Jurkat, Clone E6-1 (cell line): ENCODE results near the gene RING1.

Experiments
- DNase-seq: peaks from one replicate; pipeline ENCODE4 v3.0.0-alpha.2; 2011; ENCODE audit warnings: low read depth, low spot score
- H3K4me3 ChIP-seq: 2 replicates; pipeline ENCODE4 v1.5.1; 2011; ENCODE audit warnings: mild to moderate bottlenecking, low read length, control low read depth, moderate library complexity

RING1 gene

GRCh38 chr6:33189625-33190448 is 18.5 kb upstream of the RING1 start:
- no peak overlapping the region for H3K4me3 ChIP-seq

DNA sequence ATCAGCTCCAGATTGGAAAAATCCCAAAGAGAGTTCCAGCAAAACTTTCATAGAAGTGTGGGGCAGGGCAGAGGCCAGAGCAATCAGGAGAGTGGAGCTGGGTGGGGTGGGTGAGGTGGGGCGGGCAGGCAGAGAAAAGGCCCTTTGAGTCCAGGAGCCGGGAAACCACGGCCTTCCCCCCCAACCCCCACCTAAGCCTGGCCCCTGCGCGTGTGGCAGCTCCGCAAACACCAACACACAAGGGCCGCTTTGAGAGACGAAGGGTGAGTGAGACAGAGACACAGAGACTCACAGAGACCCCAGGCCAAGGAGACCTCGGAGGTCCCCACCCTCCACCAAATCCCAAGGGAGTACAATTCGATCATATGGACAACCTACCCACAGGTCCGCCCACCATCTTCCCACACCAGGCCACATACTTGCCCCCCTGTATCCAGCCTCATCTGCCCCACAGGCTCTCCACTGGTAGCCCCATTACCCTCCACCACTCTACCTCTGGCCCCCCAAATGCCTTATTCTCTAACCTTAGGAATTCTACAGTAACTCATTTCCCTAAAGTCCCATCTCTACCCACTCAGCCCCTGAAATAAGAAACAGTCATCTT is 17.7 kb upstream of the RING1 start:
- no peak overlapping the region for H3K4me3 ChIP-seq

More at GRCh38 chr6:33189625-33190448, 18.5 kb upstream of the RING1 start:
- no peak for DNase-seq

DNA sequence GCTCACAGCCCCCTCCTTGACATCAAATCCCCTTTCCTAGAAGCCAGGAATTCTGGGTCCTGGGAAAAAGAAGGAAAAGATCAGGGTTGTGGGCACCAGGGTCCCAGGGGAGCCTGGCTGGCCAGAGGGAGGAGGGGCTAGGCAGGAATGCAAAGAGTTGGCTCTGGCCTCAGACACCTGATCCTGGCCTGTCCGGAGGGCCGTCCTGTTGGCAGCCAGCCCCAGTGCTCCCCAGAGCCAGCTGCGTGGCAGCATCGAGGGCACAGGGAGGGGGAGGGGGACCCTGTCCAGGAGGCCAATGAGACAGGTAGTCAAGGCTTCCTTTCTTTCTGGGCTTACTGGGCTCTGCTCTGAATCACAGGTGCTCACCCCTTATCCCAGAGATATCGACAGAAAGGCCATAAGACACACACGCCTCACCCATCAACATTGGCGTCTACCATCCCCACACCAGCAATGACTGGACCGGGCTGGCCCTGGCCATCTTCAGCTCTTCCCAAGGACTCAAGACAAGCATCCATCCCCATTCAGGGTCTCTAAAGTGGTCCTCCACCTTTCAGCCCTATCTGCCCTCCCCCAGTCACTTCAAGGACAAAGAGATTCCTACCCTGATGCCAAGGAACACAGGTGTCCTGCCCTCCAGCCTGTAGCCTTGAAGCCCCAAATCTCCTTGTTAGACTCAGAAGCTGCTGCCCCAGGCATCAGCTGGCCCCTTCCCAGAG is 16.8 kb upstream of the RING1 start:
- H3K4me3 ChIP-seq = no peak overlapping the region
- no peak for DNase-seq

More for the DNA sequence above, 17.7 kb upstream of the RING1 start:
- DNase-seq = no peak

- DNase-seq = no peak
- no peak within 1 kb of the TSS for H3K4me3 ChIP-seq
Observed at GRCh38 chr6:33192105-33192646, 16.1 kb upstream of the RING1 start, which contains the start of gene COL11A2. COL11A2 (minus strand) TSS chr6:33192467; CDS start chr6:33192240, 227 bp downstream.

- no peak for DNase-seq
- no peak overlapping the region for H3K4me3 ChIP-seq
Observed at GRCh38 chr6:33192671-33193602, 15.4 kb upstream of the RING1 start.

GRCh38 chr6:33193619-33194018 is 14.7 kb upstream of the RING1 start:
- no peak for DNase-seq
- no peak overlapping the region for H3K4me3 ChIP-seq

- no peak for DNase-seq
- no peak overlapping the region for H3K4me3 ChIP-seq
Observed at GRCh38 chr6:33194431-33194979, 13.8 kb upstream of the RING1 start.

DNA sequence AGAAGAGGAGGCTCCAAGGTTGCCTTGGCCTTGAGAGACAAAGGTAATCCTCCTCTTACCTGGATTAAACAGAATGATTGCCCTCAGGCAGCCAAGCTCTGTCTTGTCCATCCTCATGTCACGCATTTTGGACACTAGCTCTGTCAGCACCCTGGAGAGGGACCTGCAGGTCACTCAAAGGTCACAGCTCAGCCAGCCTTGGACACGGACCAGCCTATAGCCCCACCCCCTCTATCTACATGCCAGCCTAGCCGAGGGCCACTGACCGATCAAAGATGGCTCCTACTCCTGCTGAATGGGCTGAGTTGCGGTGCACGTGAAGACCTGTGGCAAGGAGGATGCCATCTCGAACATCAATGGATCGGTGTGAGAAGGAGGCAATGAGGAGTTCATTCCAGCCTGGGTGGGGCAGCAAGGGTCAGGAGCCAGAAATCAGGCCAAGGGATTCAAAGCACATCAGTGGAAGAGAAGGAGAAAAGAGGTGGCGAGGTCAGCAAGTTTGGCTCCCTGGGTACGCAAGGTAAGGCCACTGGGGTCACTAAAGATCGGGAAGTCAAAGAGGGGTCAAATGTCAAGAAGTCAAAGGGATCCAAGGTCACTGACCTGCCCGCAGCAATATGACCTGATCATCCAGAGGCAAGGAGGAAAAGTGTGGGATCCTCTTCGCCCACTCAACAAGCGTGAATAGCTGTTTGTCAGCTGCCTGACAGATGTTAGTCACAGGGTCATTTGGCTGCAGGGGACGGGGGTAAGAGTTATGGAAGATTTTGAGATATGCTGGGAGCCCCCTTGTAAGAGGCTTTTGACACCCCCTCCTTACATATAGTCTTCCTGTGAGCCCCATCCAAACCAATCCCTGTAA is 12.8 kb upstream of the RING1 start:
- no peak overlapping the region for H3K4me3 ChIP-seq
- no peak for DNase-seq

DNA sequence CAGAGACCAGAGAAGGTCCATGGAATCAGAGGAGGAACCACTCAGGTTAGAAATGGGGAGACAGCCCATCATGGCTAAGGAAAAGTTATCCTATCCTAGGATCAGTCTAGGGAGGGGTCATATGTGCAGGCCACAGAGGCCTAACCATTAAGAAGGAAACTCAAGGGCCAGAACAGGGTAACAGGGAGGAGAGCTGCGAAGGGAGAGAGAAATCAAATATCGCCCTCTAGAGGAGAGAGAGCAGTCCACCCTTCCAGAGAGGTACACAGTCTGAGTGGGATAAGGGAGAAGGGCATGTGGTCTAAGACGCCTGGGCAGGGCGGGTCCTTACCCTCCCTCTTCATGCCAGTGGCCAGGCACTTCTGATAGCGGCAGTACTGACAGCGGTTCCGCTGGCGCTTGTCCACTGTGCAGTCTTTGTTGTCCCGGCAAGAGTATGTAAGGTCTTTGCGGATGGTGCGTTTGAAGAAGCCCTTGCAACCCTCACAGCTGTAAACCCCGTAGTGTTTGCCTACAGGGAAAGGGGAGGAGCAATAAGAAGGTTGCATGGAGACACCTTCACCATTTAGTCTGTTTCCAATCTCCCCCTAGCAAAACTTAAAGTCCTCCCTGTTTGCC is 10.8 kb upstream of the RING1 start:
- DNase-seq = no peak
- no peak overlapping the region for H3K4me3 ChIP-seq

DNA sequence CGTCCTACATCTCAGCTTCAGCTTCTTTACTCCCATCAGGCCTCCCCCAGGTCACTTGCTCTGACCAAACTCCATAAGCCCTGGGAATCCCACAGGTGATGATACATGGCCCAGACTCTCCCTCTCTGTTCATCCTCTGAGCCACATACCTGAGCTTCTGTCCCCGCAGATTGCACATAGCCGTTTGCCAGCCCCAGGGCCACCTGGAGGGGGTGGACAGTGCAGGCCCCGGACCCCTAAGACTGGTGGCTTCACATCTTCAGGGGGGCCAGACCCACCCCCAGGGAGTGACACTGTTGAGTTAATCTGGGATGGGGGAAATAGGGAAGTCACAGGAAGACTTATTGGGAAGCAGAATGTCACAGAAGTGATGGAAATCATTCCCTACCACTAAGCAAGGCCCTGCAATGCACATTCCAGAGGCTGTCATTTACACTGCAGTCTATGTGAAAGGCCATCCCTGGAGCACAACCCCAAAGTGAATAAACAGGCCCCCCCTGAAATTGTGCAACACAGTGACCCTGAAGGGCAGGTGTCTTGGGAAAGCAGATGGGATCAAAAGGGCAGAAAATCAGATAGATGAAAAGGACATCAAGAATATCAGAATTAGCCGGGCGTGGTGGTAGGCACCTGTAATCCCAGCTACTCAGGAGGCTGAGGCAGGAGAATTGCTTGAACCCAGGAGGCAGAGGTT is 10.0 kb upstream of the RING1 start:
- no peak for DNase-seq
- no peak overlapping the region for H3K4me3 ChIP-seq

- H3K4me3 ChIP-seq = peak overlapping the region; percentile 100
- no peak for DNase-seq
Observed at GRCh38 chr6:33198853-33199436, 9.4 kb upstream of the RING1 start.

DNA sequence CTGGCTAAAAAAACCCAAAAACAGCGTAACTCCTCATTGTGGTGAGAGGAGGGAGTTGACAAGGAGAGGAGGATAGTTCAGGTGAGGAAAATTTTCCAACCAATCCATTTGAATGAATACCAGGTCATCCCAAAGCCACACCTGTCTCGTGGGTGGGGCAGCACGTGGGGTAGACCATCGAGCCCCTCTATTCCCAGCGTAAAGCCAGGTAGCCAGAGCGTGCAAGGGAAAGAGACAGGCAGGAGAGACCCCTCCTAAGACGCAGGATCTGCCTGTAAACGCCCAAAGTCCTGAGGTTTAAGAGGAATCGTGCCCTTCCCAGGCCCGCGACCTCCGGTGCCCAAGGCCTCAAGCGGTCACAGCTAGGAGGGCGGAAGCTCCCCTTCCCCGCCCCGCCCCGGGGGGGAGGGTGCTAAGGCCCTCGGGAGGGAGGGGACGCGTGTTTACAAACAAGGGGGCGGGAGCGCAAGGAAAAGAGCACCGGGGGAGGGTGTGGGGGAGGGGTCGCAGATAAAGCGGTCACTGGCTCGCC is 8.5 kb upstream of the RING1 start:
- peak overlapping the region; percentile 100 for H3K4me3 ChIP-seq
- peak; percentile 68 for DNase-seq

DNA sequence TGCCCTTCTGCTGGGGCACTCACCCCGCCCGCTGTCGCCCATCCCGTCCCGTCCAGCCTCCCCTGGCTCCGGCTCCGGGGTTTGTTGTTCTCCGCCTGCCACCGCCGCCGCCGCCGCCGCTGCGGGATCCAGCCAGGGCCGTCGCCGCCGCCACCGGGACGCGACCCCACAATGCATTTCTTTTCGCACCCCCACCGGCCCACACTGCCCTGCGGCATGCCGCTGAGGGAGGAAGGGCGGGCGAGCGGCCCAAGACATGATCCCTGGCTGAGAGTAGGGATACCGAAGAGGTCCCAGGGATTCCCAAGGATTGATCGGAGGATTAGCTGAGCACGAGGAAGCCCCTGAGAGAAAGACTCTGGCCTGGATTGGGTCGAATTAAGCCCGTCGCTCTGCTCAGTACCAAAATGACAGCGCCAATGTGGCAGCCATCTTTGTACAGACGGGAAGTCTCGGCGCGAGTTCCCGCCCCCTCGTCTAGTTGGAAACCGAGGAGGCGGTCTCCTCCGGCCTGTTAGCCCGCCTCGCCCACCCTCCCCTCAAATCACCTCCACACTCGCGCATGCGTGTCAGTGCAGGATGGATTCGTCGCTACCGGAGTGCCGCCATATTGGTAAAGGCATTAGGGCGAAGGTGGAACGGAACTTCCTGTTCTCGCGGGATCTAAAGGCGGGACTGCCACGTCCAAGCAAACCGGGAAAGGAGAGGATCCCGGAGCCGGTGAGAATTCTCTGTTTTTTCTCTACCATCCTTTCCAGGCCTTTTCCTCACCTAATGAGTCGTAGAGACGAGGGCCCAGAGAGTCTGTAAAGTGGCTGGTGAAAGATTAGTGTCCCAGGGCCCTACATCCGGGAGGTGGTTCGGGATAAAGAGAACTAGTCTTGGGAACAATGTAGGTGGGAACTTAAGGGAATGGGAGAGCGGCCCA is 7.8 kb upstream of the RING1 start, which contains the start of the genes RXRB and SLC39A7:
TSS of gene RXRB (minus strand) at position 447 of the 928 bp plus-strand sequence. CDS start at position 258, 189 bp downstream.
TSS of gene SLC39A7 (plus strand) at position 649 of the 928 bp plus-strand sequence. CDS start 379 bp downstream, outside the sequence.
- peak within 1 kb of the TSS; percentile 100 for H3K4me3 ChIP-seq
- peak; percentile 99 for DNase-seq

GRCh38 chr6:33201147-33201545 is 7.2 kb upstream of the RING1 start:
- DNase-seq = no peak
- H3K4me3 ChIP-seq = peak overlapping the region; percentile 100

DNA sequence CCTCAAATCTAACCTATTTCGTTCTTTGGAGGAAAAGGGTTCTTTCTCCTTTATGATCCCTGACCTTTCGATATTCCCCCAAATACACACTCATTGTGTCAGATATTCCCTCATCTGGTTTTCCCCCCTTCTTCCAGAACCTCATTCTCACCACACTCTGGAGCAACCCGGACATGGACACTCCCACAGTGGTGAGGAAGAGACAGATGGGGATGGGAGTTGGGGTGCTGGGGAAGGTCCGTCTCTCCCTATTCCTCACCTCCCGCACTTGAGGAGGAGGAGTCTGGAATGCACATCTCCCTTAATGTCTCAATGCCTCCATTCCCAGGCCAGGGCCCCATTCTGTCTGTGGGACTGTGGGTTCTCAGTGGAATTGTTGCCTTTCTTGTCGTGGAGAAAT is 6.4 kb upstream of the RING1 start:
- H3K4me3 ChIP-seq = peak overlapping the region; percentile 100; the same call in 1 of the 2 replicates

More for the DNA sequence above, 6.4 kb upstream of the RING1 start:
- DNase-seq = no peak
